A549 (cell line): Measurements from ENCODE around the gene INKA1. TPM values are rescaled to one million over a fixed set of nuclear protein-coding genes. Genes with fewer than 3 reads are reported as not detected.

Experiments used
- ATAC-seq, 2 experiments: fragments of 200-7000 bp in 1 of 2; fragments of >200 bp in 1 of 2; cut with Nextera tagmentation in 1 of 2; cut with Tn5 transposase in 1 of 2; 3 replicates each; pipeline versions ENCODE4 v1.8.0 to v1.9.1; 2018 to 2020; ENCODE audit warnings: mild to moderate bottlenecking in 1 of 2, moderate library complexity in 1 of 2
- CTCF ChIA-PET: fragments of 300-600 bp; sonication (Branson Sonifier 250); formaldehyde crosslinking; extraction: SDS; loops from one replicate; lab custom pipeline; 2021; ENCODE audit warnings: antibody characterized with exemption, inconsistent platforms; lab: Yijun Ruan, JAX
- POLR2A ChIA-PET: fragments of 350-600 bp; formaldehyde crosslinking; extraction: SDS; loops from one replicate; lab custom pipeline; 2021; ENCODE audit warnings: antibody characterized with exemption, inconsistent platforms; lab: Yijun Ruan, JAX
- DNase-seq, 2 experiments: peaks; one replicate each; pipeline versions ENCODE4 v3.0.0 to v3.0.0-alpha.2; 2011 to 2016; ENCODE audit warnings: low read depth in 1 of 2, low spot score in 1 of 2
- FAIRE-seq: peaks from 2 replicates; lab custom pipeline; 2011; peaks lifted over from hg19 to GRCh38; lab: Jason Lieb, UNC
- H3K27ac ChIP-seq, 2 experiments: fragments of >200 bp; sonication (Bioruptor Twin); formaldehyde crosslinking; 3 replicates each; pipeline ENCODE4 v1.5.1; 2016 to 2017
- H3K4me1 ChIP-seq: fragments of >200 bp; sonication (Bioruptor Twin); formaldehyde crosslinking; 3 replicates; pipeline ENCODE4 v1.6.1; 2016
- H3K4me2 ChIP-seq: fragments of >200 bp; sonication (Bioruptor Twin); formaldehyde crosslinking; 3 replicates; pipeline ENCODE4 v1.6.1; 2016
- H3K4me3 ChIP-seq: fragments of >200 bp; sonication (Bioruptor Twin); formaldehyde crosslinking; 3 replicates; pipeline ENCODE4 v1.5.1; 2016
- H3K9me3 ChIP-seq: fragments of >200 bp; sonication (Bioruptor Twin); formaldehyde crosslinking; 3 replicates; pipeline ENCODE4 v1.6.1; 2016
- BHLHE40 ChIP-seq: IDR thresholded peaks from 2 replicates; pipeline ENCODE4 v1.6.1; 2012; ENCODE audit warnings: low read depth, low read length, inconsistent platforms
- CBX2 ChIP-seq: fragments of 200-600 bp; sonication (generic); IDR thresholded peaks from 2 replicates; pipeline ENCODE4 v1.6.1; 2016; ENCODE audit warnings: low read depth, mild to moderate bottlenecking, borderline replicate concordance
- CBX8 ChIP-seq: fragments of 200-600 bp; sonication (generic); IDR thresholded peaks from 2 replicates; pipeline ENCODE4 v1.6.1; 2016
- CHD2 ChIP-seq: fragments of 150-350 bp; IDR thresholded peaks from 2 replicates; pipeline ENCODE4 v1.6.1; 2014; ENCODE audit warnings: low read length; ENCODE audit not compliant: partially characterized antibody
- CHD4 ChIP-seq: fragments of 200-600 bp; sonication (generic); IDR thresholded peaks from 2 replicates; pipeline ENCODE4 v1.6.1; 2016; ENCODE audit warnings: antibody characterized with exemption, mild to moderate bottlenecking, borderline replicate concordance
- EP300 ChIP-seq, 2 experiments: fragments of >200 bp; sonication (Bioruptor Twin); formaldehyde crosslinking; IDR thresholded peaks; 2 replicates in 1 of 2; 3 replicates in 1 of 2; pipeline ENCODE4 v1.6.1; 2016 to 2017
- ESRRA ChIP-seq: fragments of 150-350 bp; IDR thresholded peaks from 2 replicates; pipeline ENCODE4 v1.6.1; 2014; ENCODE audit warnings: mild to moderate bottlenecking, low read length, borderline replicate concordance
- GATA3 ChIP-seq: IDR thresholded peaks from 2 replicates; pipeline ENCODE4 v1.6.1; 2012; ENCODE audit warnings: borderline replicate concordance
- HOXA7 ChIP-seq: fragments of 250-450 bp; sonication (Bioruptor Pico); IDR thresholded peaks from 2 replicates; pipeline ENCODE4 v1.5.0; 2020; ENCODE audit warnings: mild to moderate bottlenecking, moderate library complexity
- HOXB13 ChIP-seq: fragments of 250-450 bp; sonication (Bioruptor Pico); IDR thresholded peaks from 2 replicates; pipeline ENCODE4 v1.5.0; 2020; ENCODE audit warnings: low read depth, mild to moderate bottlenecking, moderate library complexity
- JUN ChIP-seq, 2 experiments: fragments of >200 bp; sonication (Bioruptor Twin); formaldehyde crosslinking; IDR thresholded peaks; 2 replicates in 1 of 2; 3 replicates in 1 of 2; pipeline ENCODE4 v1.6.1; 2016 to 2017
- JUNB ChIP-seq: fragments of >200 bp; sonication (Bioruptor Twin); formaldehyde crosslinking; IDR thresholded peaks from 2 replicates; pipeline ENCODE4 v1.6.1; 2016
- KDM1A ChIP-seq: fragments of 200-600 bp; sonication (generic); IDR thresholded peaks from 2 replicates; pipeline ENCODE4 v1.6.1; 2016; ENCODE audit warnings: low read depth, mild to moderate bottlenecking
- MAFK ChIP-seq: fragments of 450-650 bp; IDR thresholded peaks from 2 replicates; pipeline ENCODE4 v1.6.1; 2014; ENCODE audit not compliant: partially characterized antibody
- NPAS2 ChIP-seq: fragments of 250-450 bp; sonication (Bioruptor Pico); IDR thresholded peaks from 2 replicates; pipeline ENCODE4 v1.8.0; 2022; ENCODE audit warnings: mild to moderate bottlenecking, moderate library complexity, borderline replicate concordance
- PHF8 ChIP-seq: fragments of 200-600 bp; sonication (generic); IDR thresholded peaks from 2 replicates; pipeline ENCODE4 v1.6.1; 2016; ENCODE audit warnings: low read depth, mild to moderate bottlenecking, antibody characterized with exemption, moderate library complexity, borderline replicate concordance
- POLR2AphosphoS2 ChIP-seq: conservative IDR thresholded peaks from 2 replicates; pipeline ENCODE4 v1.6.1; 2012; ENCODE audit warnings: low read length, improper control_type of control experiment, inconsistent platforms
- RAD21 ChIP-seq, 2 experiments: fragments of >200 bp in 1 of 2; sonication (Bioruptor Twin) in 1 of 2; formaldehyde crosslinking in 1 of 2; IDR thresholded peaks in 1 of 2; conservative IDR thresholded peaks in 1 of 2; 2 replicates in 1 of 2; 3 replicates in 1 of 2; pipeline ENCODE4 v1.6.1; 2012 to 2018; ENCODE audit warnings: inconsistent platforms in 1 of 2
- SMC3 ChIP-seq: fragments of >200 bp; sonication (Bioruptor Twin); formaldehyde crosslinking; IDR thresholded peaks from 3 replicates; pipeline ENCODE4 v1.6.1; 2018; ENCODE audit warnings: inconsistent platforms
- TP53 ChIP-seq: fragments of 250-450 bp; sonication (Bioruptor Pico); IDR thresholded peaks from 2 replicates; pipeline ENCODE4 v1.5.0; 2021; ENCODE audit warnings: mild to moderate bottlenecking, moderate library complexity
- ZC3H11A ChIP-seq: fragments of 450-650 bp; IDR thresholded peaks from 2 replicates; pipeline ENCODE4 v1.6.1; 2014; ENCODE audit warnings: antibody characterized with exemption, mild to moderate bottlenecking
- ZNF302 ChIP-seq: fragments of 250-450 bp; sonication (Bioruptor Pico); IDR thresholded peaks from 2 replicates; pipeline ENCODE4 v1.9.0; 2021; ENCODE audit warnings: inconsistent platforms, mild to moderate bottlenecking, moderate library complexity
- WGBS: methylation state at CpG from one replicate; pipeline ENCODE4 v1.1.6; 2017; ENCODE audit errors: missing lambda C conversion rate; 5-methylcytosine and 5-hydroxymethylcytosine counted together
- polyA minus RNA-seq: library from RNA; depleted of rRNA, polyadenylated mRNA; stranded (reverse); fragments of >200 nt; gene quantifications from 2 replicates; pipeline ENCODE4 v1.2.3, GENCODE V29; 2011; rRNA and poly(A)+ RNA removed
- polyA plus RNA-seq, 4 experiments: library from polyadenylated mRNA; depleted of rRNA in 3 of 4; stranded (reverse); fragments of >200 nt; fragmentation: RNase III in 1 of 4; extraction: RNeasy Plus Mini Kit Qiagen cat#74134 plus additional on column Dnase treatment in 1 of 4; gene quantifications; 2 replicates in 3 of 4; 3 replicates in 1 of 4; pipeline ENCODE4 v1.2.3, GENCODE V29; 2011 to 2017
- TF ChIP-seq, protein P1 (sequence below): fragments of 250-450 bp; sonication (Bioruptor Pico); IDR thresholded peaks from 2 replicates; pipeline ENCODE4 v1.5.0; 2020; ENCODE audit warnings: low read depth, mild to moderate bottlenecking, moderate library complexity
- TF ChIP-seq, protein P2 (sequence below): IDR thresholded peaks from 2 replicates; pipeline ENCODE4 v1.6.1; 2012
- TF ChIP-seq, protein P3 (sequence below): IDR thresholded peaks from 2 replicates; pipeline ENCODE4 v1.6.1; 2012; ENCODE audit warnings: low read depth, borderline replicate concordance
- TF ChIP-seq, protein P4 (sequence below): fragments of >200 bp; sonication (Bioruptor Twin); formaldehyde crosslinking; IDR thresholded peaks from 3 replicates; pipeline ENCODE4 v1.5.1; 2016
- TF ChIP-seq, protein P5 (sequence below): fragments of 250-450 bp; sonication (Bioruptor Pico); IDR thresholded peaks from 2 replicates; pipeline ENCODE4 v1.5.0; 2021; ENCODE audit warnings: mild to moderate bottlenecking, moderate library complexity, borderline replicate concordance
- TF ChIP-seq, protein P6 (sequence below): fragments of >200 bp; sonication (Bioruptor Twin); formaldehyde crosslinking; IDR thresholded peaks from 2 replicates; pipeline ENCODE4 v1.6.1; 2016
- TF ChIP-seq, protein P7 (sequence below): fragments of 450-650 bp; IDR thresholded peaks from 2 replicates; pipeline ENCODE4 v1.6.1; 2014; ENCODE audit warnings: antibody characterized with exemption
- TF ChIP-seq, protein P8 (sequence below): fragments of >200 bp; sonication (Bioruptor Twin); formaldehyde crosslinking; IDR thresholded peaks from 3 replicates; pipeline ENCODE4 v1.6.1; 2016

The INKA1 gene
- polyA plus RNA-seq (2011; rRNA removed) (0.21 and 0.39 TPM in 2 replicates), polyA plus RNA-seq (2017; fragmentation: RNase III; extraction: RNeasy Plus Mini Kit Qiagen cat#74134 plus additional on column Dnase treatment) (0.51 to 0.75 TPM (median 0.74 TPM) in 3 replicates), polyA minus RNA-seq (0.44 TPM in 1 of 2 replicates, not detected in the other)
- 1.2 and 1.3 TPM in 2 replicates for polyA plus RNA-seq (2012; cell fraction: cytosol; rRNA removed)
- polyA plus RNA-seq (2012; cell fraction: nucleus; rRNA removed), result 0.83 and 0.89 TPM in 2 replicates

DNA sequence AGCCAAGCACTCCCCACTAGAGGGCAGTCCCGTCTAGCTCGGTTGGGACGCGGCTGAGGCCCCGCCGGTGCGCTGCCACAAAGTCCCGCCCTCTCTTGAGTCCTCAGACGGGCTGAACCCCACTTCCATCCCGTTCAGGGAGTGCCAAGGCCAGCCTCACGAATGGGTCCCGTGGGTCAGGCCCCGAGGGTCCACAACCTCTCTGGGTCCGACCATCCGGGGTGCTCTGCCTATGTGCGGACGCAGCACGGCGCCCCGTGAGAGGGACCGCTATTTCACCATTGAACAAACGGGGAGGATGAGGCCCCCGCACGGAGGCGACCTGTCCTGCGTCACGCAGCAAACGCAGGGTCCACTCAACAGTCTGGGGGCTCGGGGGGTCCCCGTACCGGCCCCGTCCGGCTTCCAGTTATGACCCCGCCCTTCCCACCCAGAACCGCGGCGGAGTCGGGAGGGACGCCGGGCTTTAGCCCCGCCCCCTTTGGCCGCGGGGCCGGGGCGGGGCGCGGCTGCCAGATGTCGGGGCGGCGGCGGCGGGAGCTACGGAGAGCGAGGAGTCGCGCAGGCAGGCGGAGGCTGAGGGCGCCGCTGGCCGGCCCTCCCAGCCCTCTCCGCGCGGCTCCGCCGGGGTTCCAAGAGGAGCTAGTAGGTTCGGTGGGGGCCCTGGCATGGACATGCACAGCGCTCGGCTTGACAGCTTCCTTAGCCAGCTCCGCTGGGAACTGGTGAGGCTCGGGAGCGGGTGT is at the start of gene INKA1:
Gene INKA1 (plus strand): TSS at position 543 of the 746 bp plus-strand sequence. CDS start 132 bp downstream, at position 675.
- ChIA-PET POLR2A (interaction anchor here (0.7 to 2.1 kb wide), 4 partner anchors 17 to 137 kb away, joined by 3 to 12 read pairs (median 3); partner anchors contain the start of gene IP6K1), CTCF (interaction anchor here (0.5 to 8.6 kb wide), 31 partner anchors 9 to 386 kb away, joined by 3 to 119 read pairs (median 5); partner anchors contain the start of genes MON1A and UBA7)
- Histone ChIP-seq H3K27ac (peak within 1 kb of the TSS; percentile 76 to 88), H3K4me3 (peak within 1 kb of the TSS; percentile 80), H3K4me2 (peak within 1 kb of the TSS; percentile 81), H3K9me3 (no peaks in the 10 kb centered on the region), H3K4me1 (peaks cover 14% of the 10 kb centered on the region)
- 4% methylated on average over 17 of the region's 71 CpGs for WGBS
- ATAC-seq, result peak; percentile 78 to 85
- FAIRE-seq, result no peak
- TF ChIP-seq CBX2, result no peak
- no peak for TF ChIP-seq CHD4
- TF ChIP-seq, protein P1, sequence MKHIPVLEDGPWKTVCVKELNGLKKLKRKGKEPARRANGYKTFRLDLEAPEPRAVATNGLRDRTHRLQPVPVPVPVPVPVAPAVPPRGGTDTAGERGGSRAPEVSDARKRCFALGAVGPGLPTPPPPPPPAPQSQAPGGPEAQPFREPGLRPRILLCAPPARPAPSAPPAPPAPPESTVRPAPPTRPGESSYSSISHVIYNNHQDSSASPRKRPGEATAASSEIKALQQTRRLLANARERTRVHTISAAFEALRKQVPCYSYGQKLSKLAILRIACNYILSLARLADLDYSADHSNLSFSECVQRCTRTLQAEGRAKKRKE, result no peak
- TF ChIP-seq PHF8, result peak; percentile 19; the same call in 1 of the 2 replicates
- TF ChIP-seq, protein P2, sequence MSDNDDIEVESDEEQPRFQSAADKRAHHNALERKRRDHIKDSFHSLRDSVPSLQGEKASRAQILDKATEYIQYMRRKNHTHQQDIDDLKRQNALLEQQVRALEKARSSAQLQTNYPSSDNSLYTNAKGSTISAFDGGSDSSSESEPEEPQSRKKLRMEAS, result peak; percentile 38; the same call in 1 of the 2 replicates
- TF ChIP-seq JUN (IDR thresholded peaks at IDR 0.05), result no peak
- TF ChIP-seq SMC3, result peak; percentile 67
- TF ChIP-seq, protein P3, sequence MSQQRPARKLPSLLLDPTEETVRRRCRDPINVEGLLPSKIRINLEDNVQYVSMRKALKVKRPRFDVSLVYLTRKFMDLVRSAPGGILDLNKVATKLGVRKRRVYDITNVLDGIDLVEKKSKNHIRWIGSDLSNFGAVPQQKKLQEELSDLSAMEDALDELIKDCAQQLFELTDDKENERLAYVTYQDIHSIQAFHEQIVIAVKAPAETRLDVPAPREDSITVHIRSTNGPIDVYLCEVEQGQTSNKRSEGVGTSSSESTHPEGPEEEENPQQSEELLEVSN, result no peak
- TF ChIP-seq MAFK, result no peak
- no peak for TF ChIP-seq CHD2
- TF ChIP-seq CBX8, result no peak
- TF ChIP-seq, protein P4, sequence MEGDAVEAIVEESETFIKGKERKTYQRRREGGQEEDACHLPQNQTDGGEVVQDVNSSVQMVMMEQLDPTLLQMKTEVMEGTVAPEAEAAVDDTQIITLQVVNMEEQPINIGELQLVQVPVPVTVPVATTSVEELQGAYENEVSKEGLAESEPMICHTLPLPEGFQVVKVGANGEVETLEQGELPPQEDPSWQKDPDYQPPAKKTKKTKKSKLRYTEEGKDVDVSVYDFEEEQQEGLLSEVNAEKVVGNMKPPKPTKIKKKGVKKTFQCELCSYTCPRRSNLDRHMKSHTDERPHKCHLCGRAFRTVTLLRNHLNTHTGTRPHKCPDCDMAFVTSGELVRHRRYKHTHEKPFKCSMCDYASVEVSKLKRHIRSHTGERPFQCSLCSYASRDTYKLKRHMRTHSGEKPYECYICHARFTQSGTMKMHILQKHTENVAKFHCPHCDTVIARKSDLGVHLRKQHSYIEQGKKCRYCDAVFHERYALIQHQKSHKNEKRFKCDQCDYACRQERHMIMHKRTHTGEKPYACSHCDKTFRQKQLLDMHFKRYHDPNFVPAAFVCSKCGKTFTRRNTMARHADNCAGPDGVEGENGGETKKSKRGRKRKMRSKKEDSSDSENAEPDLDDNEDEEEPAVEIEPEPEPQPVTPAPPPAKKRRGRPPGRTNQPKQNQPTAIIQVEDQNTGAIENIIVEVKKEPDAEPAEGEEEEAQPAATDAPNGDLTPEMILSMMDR, result peak; percentile 68
- no peak for TF ChIP-seq EP300 (IDR thresholded peaks at IDR 0.05)
- TF ChIP-seq ESRRA, result no peak
- TF ChIP-seq, protein P5, sequence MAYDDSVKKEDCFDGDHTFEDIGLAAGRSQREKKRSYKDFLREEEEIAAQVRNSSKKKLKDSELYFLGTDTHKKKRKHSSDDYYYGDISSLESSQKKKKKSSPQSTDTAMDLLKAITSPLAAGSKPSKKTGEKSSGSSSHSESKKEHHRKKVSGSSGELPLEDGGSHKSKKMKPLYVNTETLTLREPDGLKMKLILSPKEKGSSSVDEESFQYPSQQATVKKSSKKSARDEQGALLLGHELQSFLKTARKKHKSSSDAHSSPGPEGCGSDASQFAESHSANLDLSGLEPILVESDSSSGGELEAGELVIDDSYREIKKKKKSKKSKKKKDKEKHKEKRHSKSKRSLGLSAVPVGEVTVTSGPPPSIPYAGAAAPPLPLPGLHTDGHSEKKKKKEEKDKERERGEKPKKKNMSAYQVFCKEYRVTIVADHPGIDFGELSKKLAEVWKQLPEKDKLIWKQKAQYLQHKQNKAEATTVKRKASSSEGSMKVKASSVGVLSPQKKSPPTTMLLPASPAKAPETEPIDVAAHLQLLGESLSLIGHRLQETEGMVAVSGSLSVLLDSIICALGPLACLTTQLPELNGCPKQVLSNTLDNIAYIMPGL (CRISPR knock-in tag), result no peak
- TF ChIP-seq, protein P6, sequence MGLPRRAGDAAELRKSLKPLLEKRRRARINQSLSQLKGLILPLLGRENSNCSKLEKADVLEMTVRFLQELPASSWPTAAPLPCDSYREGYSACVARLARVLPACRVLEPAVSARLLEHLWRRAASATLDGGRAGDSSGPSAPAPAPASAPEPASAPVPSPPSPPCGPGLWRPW, result no peak
- TF ChIP-seq BHLHE40, result no peak
- no peak for TF ChIP-seq POLR2AphosphoS2
- TF ChIP-seq RAD21 (conservative IDR thresholded peaks at IDR 0.05 in 1 of 2, IDR thresholded peaks at IDR 0.05 in 1 of 2), result peak; percentile 75 to 82
- no peak for TF ChIP-seq GATA3
- no peak for TF ChIP-seq HOXA7 (CRISPR knock-in tag)
- TF ChIP-seq, protein P7, sequence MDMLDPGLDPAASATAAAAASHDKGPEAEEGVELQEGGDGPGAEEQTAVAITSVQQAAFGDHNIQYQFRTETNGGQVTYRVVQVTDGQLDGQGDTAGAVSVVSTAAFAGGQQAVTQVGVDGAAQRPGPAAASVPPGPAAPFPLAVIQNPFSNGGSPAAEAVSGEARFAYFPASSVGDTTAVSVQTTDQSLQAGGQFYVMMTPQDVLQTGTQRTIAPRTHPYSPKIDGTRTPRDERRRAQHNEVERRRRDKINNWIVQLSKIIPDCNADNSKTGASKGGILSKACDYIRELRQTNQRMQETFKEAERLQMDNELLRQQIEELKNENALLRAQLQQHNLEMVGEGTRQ, result no peak
- no peak for TF ChIP-seq HOXB13
- TF ChIP-seq JUNB, result no peak
- TF ChIP-seq KDM1A, result no peak
- TF ChIP-seq ZNF302 (CRISPR knock-in tag), result no peak
- TF ChIP-seq, protein P8, sequence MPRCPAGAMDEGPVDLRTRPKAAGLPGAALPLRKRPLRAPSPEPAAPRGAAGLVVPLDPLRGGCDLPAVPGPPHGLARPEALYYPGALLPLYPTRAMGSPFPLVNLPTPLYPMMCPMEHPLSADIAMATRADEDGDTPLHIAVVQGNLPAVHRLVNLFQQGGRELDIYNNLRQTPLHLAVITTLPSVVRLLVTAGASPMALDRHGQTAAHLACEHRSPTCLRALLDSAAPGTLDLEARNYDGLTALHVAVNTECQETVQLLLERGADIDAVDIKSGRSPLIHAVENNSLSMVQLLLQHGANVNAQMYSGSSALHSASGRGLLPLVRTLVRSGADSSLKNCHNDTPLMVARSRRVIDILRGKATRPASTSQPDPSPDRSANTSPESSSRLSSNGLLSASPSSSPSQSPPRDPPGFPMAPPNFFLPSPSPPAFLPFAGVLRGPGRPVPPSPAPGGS, result no peak
- no peak for TF ChIP-seq TP53 (CRISPR knock-in tag)
- TF ChIP-seq ZC3H11A, result no peak
- TF ChIP-seq NPAS2 (CRISPR knock-in tag), result no peak
- peak; percentile 70 to 81 for DNase-seq
